Endothelial cell of umbilical vein (primary cell): ENCODE data around the gene EHF.

Experiments
- EZH2 ChIP-seq: IDR thresholded peaks from 2 replicates; pipeline ENCODE4 v1.6.1; 2012; ENCODE audit warnings: borderline replicate concordance, low read depth, mild to moderate bottlenecking, moderate library complexity, low read length, inconsistent platforms; ENCODE audit not compliant: severe bottlenecking
- FOS ChIP-seq: IDR thresholded peaks from 2 replicates; pipeline ENCODE4 v1.6.1; 2011; ENCODE audit warnings: mild to moderate bottlenecking, low read length, moderate library complexity, borderline replicate concordance; ENCODE audit not compliant: insufficient read depth
- GATA2 ChIP-seq: IDR thresholded peaks from 2 replicates; pipeline ENCODE4 v1.7.0; 2011; ENCODE audit warnings: low read depth, mild to moderate bottlenecking, moderate library complexity, mixed read lengths, low read length; ENCODE audit not compliant: insufficient read length, insufficient read depth
- MYC ChIP-seq: IDR thresholded peaks from one replicate; pipeline ENCODE4 v1.6.1; 2011; ENCODE audit warnings: mild to moderate bottlenecking, low read depth, low read length
- POLR2AphosphoS5 ChIP-seq: IDR thresholded peaks from 2 replicates; pipeline ENCODE4 v1.6.1; 2012; ENCODE audit warnings: low read depth, mild to moderate bottlenecking, control low read depth, low read length, moderate library complexity; ENCODE audit not compliant: insufficient read depth
- TF ChIP-seq, protein P1 (sequence below), 2 donors: IDR thresholded peaks; 1 replicate in 1 of 2; 2 replicates in 1 of 2; pipeline ENCODE4 v1.5.1; 2011; ENCODE audit warnings: low read length in 2 of 2, mild to moderate bottlenecking in 2 of 2, moderate library complexity in 2 of 2, control low read depth in 1 of 2, inconsistent platforms in 1 of 2, low read depth in 1 of 2; ENCODE audit not compliant: insufficient read depth in 1 of 2; ENCODE audit errors: extremely low read depth in 1 of 2

DNA sequence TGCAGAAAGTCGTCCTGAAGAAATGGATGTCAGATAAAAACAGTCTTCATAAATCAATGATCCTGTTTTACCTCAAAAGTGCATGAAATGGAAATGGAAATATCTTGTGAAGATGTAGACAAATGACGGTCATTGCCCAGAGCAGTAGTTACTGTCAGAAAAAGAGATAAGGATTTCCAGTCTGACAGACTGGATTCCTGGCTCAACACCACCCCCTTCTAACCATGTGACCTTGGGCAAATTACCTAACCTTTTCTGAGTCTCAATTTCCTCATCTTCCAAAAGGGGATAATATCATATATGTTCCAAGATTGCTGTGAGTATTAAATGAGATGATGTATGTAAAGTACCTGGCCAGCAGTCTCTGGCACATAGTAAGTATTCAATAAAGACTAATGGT, 32.9 kb upstream of the EHF start:
- TF ChIP-seq FOS (no peak), MYC (no peak), EZH2 (no peak), POLR2AphosphoS5 (no peak), GATA2 (no peak)
- TF ChIP-seq, protein P1, sequence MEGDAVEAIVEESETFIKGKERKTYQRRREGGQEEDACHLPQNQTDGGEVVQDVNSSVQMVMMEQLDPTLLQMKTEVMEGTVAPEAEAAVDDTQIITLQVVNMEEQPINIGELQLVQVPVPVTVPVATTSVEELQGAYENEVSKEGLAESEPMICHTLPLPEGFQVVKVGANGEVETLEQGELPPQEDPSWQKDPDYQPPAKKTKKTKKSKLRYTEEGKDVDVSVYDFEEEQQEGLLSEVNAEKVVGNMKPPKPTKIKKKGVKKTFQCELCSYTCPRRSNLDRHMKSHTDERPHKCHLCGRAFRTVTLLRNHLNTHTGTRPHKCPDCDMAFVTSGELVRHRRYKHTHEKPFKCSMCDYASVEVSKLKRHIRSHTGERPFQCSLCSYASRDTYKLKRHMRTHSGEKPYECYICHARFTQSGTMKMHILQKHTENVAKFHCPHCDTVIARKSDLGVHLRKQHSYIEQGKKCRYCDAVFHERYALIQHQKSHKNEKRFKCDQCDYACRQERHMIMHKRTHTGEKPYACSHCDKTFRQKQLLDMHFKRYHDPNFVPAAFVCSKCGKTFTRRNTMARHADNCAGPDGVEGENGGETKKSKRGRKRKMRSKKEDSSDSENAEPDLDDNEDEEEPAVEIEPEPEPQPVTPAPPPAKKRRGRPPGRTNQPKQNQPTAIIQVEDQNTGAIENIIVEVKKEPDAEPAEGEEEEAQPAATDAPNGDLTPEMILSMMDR (IDR thresholded peaks at IDR 0.05; ENCODE audit: extremely low read depth in 1 of 2, insufficient read depth in 1 of 2, low read depth in 1 of 2, low read length in 2 of 2), result no peak
